Stimulated activated CD4-positive, alpha-beta T cell treated with anti-CD3 and anti-CD28 coated beads, Interleukin-1b, Interleukin-23, amount 100 ng/mL, for 4 hours (primary cell): ENCODE measurements around the gene GPS1.

Source experiments
- DNase-seq, 2 donors: peaks; one replicate each; pipeline ENCODE4 v3.0.0-alpha.2; 2020; ENCODE audit warnings: low read depth in 2 of 2

GPS1 gene

GRCh38 chr17:82078433-82078832, 26.7 kb downstream of the GPS1 start:
- DNase-seq, result no peak

- no peak for DNase-seq
Observed at GRCh38 chr17:82079001-82079677, 27.4 kb downstream of the GPS1 start.

DNA sequence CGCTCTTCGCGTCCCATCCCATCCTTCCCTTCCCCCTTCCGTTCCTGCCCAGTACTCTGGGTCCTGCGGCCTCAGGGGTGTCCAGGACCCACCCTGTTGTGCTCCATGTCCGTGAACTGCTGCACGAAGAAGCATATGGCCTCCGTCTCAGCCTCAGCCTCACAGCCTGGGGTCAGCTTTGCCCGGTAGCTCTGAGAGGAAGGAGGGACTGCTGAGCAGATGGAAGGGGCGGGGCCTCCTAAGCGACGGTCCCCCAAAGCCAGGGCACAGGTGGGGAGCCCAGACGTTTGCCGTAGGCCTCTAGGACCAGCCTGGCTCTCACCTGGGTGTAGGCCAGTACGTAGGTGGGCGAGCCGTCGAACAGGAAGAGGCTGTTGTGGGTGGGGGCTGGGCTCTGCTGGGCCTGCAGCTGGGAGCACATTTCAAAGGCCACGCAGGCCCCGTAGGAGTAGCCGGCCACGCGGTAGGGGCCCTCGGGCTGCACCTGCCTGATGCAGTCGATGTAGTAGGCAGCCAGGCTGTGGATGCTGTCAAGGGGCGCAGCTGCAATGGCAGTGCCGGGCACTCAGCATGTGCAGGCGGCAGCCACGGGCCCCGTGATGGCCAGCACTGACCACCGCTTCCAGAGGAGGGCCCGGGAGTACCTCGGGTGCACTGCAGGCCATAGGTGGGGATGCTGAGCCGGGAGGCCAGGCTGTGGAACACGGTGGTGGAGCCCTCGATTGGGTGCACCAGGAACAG, 28.5 kb downstream of the GPS1 start:
- no peak for DNase-seq

- no peak for DNase-seq
Observed at GRCh38 chr17:82080789-82081464, 29.2 kb downstream of the GPS1 start.

- no peak for DNase-seq
Observed at GRCh38 chr17:82081546-82081945, 29.8 kb downstream of the GPS1 start.

DNA sequence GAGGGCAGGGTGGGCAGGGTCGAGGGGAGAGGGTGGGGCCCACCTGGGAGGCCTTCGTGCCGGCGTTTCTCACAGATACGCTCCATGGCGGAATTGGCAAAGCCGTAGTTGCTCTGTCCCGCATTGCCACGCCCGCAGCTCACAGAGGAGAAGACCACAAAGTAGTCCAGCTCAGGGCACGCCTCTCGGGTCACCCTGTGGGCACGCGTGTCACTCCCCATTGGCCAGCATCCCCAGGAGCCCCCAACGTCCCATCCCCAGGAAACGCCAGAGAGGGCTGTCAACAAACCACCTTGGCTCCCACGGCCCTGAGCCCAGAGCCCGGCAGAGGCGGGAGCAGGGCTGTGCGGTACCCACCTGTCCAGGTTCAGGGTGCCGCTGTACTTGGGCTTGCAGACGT, 30.3 kb downstream of the GPS1 start:
- DNase-seq, result no peak

- no peak for DNase-seq
Observed at GRCh38 chr17:82082456-82082855, 30.8 kb downstream of the GPS1 start.

DNA sequence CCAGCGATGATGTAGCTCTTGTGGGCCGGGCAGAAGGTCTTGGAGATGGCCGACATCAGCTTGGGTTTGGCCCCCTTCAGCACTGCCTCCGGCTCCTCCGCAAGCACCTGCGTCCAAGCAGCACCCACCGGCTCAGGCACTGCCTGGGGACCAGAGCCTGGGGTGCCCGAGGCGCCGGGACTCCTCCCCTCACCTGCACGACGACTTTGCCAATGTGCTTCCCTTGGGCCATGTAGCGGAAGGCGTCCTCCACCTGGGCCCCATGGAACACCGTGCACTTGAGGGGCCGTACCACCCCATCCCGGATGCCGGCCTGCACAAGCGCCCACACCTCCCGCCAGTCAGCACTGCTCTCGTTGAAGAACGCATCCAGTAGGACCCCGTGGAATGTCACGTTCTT, 31.3 kb downstream of the GPS1 start:
- DNase-seq, result no peak

DNA sequence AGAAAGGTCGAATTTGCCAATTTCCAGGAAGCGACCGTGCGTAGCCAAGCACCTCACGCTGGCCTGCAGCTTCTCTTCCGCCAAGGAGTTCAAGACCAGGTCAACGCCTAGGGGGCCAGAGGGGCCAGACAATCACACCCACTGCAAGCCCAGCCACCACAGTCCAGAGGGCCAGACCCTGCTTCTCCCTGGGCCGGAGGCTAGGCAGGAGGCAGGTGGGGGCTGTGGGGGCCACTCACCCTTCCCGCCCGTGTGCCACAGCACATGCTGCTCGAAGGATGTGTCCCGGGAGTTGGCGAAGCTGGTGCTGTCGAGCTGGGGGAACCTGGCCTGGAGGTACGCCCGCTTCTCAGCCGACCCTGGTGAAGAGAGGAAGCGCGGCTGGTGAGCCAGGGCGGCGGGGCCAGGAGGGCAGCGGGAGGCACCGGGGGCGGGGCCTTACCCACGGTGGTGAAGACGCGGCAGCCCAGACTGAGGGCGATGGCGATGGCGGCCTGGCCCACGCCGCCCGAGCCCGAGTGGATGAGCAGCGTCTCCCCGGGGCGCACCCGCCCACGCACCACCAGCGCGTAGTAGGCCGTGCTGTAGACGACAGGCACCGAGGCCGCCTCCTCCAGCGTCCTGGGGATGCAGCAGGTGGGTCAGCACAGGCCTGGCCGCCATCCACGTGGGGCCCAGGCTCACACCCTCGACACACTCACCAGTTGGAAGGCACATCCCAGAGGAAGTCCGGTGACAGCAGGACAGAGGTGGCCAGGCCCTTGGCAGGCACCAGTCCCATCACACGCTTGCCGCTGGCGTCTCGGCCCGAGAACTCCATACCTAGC, 32.0 kb downstream of the GPS1 start:
- DNase-seq, result no peak

- DNase-seq, result no peak
Observed at GRCh38 chr17:82084373-82085030, 32.8 kb downstream of the GPS1 start.

DNA sequence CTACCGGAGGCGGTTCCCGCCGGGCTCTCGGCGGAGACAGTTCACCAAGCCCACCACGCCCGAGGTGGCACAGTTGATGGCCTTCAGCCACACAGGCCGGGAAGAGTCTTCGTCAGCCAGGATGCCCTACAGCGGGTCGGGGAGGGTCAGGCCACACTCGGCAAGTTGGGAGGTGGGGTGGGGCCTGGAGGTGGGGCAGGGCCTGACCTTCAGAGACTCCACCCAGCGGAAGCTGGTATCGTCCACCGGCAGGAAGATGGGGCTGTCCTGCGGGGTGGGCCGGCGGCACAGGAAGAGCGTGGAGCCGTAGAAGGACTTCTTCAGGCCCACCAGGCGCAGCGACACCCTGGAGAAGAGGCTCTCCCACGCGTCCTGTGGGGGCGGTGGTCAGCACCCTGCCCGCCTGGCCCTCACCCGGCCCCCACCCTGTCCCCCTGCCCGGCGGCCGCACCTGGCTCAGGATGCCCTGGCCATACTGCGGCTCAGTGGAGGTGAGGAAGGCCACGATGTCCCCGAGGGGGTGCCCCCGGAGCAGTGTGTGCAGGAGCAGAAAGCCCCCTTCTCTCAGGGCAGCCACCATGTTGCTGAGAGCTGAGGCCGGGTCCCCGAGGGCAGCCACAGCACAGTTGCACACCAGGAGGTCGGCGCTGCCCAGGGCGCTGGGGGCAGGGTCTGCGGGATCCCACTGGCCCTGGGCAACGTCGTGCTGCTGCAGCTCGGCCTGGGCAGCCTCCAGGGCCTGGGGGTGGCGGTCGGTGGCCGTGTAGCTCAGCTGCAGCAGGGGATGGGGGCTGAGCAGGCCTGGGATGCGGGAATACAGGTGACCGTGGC, 33.5 kb downstream of the GPS1 start:
- no peak for DNase-seq

GRCh38 chr17:82085931-82086764, 34.5 kb downstream of the GPS1 start:
- no peak for DNase-seq

DNA sequence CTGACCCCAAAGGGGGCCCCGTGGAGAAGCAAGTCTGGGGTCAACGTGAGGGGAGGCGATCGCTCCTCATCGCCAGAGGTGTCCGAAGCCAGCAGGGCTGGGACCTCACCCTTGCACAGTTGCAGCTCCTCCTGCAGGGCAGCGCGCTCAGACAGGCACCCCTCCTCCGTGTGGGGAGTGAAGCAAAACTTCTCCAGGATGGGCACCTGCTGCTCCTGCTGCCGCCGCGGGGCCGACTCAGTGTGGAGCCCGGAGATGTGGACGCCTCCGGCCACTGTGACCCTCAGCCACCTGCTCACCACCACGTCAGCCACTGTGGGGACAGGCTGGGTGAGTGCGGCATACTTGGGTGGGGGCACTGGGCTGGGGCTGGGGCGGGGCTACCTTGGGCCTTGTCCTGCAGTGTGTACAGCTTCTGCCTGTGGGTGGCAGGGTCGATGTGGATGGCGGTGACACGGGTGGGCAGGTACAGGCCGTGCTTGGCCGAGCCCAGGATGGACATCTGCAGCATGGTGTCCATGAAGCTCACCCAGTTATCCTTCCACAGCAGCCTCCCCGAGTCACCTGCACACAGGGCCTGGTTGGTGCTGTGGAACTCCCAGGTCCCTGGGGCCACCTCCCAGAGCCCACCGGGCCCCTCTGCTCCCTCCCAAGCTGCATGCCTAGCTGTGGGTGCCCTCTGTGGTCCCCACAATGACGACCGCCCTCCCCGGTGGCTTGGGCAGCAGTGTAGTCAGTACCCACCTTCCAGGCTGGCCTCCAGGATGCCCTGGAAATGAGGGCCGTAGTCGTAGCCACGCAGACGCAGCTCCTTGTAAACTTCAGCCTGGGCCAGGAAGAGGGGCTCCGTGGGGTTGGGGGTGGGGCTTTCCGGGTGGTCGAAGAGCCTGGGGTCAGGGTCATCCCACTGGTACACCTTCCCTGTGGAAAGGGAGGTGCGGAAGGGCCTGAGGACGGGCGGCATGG, 35.5 kb downstream of the GPS1 start:
- DNase-seq, result no peak

DNA sequence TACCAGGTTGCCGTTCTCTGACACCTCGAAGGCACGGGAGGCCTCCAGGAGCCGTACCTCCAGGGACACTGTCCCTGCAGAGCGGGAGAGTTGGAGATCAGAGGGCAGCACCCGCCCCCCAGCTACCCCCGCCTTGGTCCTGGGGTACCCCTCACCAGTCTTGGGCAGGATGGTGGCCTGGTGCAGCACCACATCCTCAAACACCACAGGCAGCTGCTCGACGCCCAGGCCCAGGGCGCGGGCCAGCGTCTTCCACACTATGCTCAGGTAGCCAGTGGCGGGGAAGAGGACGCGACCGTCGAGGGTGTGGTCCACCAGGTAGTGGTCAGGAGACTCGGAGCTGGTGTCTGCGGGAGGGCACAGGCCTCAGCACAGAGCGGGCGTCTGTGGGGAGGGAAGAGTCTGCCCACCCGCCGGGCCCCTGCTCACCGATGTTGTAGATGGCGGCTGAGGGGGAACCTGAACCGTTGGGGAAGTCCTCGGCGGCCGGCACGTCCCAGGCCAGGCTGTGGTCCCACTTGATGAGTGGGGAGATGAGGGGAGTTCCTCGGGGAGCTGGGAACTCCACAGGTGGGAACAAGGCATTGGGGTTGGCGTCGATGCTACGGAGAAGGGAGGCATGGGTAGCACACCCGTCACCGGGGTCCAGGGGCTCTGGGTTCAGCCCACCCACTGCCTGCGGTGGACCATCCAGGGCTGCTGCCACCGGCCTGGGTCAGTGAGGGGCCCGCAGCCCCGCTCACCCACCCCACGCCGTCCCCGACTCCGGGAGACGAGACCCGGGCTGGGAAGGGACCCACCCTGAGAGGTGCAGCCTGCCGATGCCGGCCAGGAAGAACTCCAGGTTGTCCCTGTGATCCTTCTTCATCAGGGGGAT, 36.5 kb downstream of the GPS1 start:
- no peak for DNase-seq

DNA sequence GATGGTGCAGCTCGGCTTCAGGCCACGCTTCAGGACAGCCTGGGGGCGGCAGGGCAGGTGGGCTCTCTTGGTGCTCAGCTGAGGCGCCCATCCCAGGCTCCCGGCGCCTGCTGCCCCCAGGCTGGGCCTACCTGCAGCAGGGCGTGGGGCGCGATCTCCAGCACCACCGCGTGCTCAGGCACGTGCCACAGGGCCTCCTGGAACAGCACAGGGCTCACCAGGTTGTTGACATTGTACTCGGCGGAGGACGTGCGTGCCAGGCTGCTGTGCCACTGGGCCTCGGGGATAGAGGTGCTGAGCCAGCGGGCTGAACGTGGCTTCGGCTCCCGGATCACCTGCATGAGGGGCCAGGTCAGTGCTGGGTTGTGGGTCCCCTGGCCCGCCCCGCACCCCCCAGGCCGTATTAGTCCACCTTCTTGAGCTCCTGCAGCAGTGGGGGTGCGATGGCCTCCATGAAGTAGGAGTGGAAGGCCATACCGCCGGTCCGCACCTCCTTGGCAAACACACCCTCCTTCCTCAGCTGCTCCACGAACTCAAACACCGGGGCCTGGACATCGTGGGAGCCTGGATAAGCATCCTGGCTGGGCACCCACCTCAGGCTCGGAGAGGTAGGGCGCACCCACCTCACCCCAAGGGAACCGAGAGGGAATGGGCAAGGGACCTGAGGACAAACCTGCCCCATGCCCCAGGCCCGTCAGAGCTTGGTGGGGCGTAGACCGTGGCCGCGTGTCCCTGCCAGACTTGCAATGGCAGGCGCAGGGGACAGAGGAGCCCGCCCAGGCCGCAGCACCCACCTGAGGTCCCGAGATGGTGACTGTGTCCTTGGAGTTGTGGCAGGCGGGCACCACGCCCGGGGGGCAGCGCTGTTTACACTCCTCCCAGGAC, 37.4 kb downstream of the GPS1 start:
- DNase-seq, result no peak

DNA sequence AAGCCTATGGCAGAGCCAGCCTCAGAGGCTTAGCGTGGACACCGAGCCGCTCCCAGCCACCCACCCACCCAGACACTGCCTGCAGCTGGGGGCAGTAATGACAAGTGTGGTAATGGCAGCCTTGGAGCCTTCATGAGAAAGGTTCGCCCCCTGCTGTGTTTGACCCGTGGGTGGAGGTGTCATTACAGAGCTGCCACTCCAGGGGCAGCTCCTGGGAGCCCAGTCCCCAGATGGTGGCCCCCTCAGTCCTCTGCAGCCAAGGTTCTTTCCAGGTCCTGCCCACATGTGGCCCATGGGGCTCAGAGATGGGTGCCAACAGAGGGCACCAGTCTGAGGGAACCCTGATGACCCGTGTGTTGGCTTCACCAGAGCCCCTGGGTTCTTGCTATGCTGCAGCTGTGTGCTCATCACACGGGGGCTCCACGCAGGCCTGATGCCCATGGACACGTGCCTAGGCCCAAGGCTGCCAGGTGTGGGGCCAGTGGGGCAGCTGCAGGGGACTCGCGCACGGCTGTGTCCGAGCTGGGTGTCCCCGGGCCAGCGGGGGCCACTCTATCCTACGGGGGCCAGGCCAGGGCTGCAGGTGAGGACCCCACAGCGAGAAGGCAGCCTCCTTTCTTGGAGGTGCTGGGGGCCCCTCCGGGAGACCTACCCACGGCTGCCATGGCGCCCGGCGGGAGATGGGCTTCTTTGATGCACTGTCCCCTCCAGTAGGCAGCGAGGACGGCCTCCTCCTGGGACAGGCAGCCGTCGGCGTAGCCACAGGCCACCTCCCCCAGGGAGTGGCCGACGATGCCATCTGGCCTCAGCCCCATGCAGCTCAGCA, 38.2 kb downstream of the GPS1 start:
- no peak for DNase-seq
